Measurements from ENCODE around the gene PPP1R16B.

Gene PPP1R16B

GRCh38 chr20:38805502-38805957 lies at the start of gene PPP1R16B:
Gene PPP1R16B (plus strand): TSS chr20:38805697. CDS start chr20:38835926, 30,229 bp downstream.
- DNase-seq = no peak

GRCh38 chr20:38757145-38757775 lies 48.2 kb upstream of the PPP1R16B start:
- no peak for DNase-seq

GRCh38 chr20:38759106-38759505 lies 46.4 kb upstream of the PPP1R16B start:
- no peak for DNase-seq

- DNase-seq = no peak
Measured at GRCh38 chr20:38760978-38761377, 44.5 kb upstream of the PPP1R16B start.

GRCh38 chr20:38762174-38762573 lies 43.3 kb upstream of the PPP1R16B start:
- DNase-seq = no peak

GRCh38 chr20:38763616-38764015 lies 41.9 kb upstream of the PPP1R16B start:
- DNase-seq = no peak

GRCh38 chr20:38764567-38765318 lies 40.8 kb upstream of the PPP1R16B start:
- DNase-seq = peak; percentile 34

GRCh38 chr20:38766071-38766470 lies 39.4 kb upstream of the PPP1R16B start:
- DNase-seq = no peak

- DNase-seq = no peak
Measured at GRCh38 chr20:38769376-38770295, 35.9 kb upstream of the PPP1R16B start.

- no peak for DNase-seq
Measured at GRCh38 chr20:38770546-38770945, 35.0 kb upstream of the PPP1R16B start.

- DNase-seq = no peak
Measured at GRCh38 chr20:38770970-38771369, 34.5 kb upstream of the PPP1R16B start.

GRCh38 chr20:38771621-38772020 lies 33.9 kb upstream of the PPP1R16B start:
- DNase-seq = no peak

- no peak for DNase-seq
Measured at GRCh38 chr20:38774167-38774566, 31.3 kb upstream of the PPP1R16B start.

- DNase-seq = no peak
Measured at GRCh38 chr20:38776363-38776762, 29.1 kb upstream of the PPP1R16B start.

- DNase-seq = no peak
Measured at GRCh38 chr20:38779247-38780097, 26.0 kb upstream of the PPP1R16B start.

- DNase-seq = no peak
Measured at GRCh38 chr20:38782275-38782674, 23.2 kb upstream of the PPP1R16B start.

GRCh38 chr20:38787870-38788269 lies 17.6 kb upstream of the PPP1R16B start:
- no peak for DNase-seq

GRCh38 chr20:38789503-38790199 lies 15.8 kb upstream of the PPP1R16B start:
- no peak for DNase-seq

GRCh38 chr20:38790200-38791053 lies 15.1 kb upstream of the PPP1R16B start:
- no peak for DNase-seq

GRCh38 chr20:38791291-38791690 lies 14.2 kb upstream of the PPP1R16B start:
- DNase-seq = no peak

- DNase-seq = no peak
Measured at GRCh38 chr20:38791940-38792339, 13.6 kb upstream of the PPP1R16B start.
